PC-3 (cell line): Measurements from ENCODE around the gene ATP2A1. TPM values are rescaled to one million over a fixed set of nuclear protein-coding genes. Genes with fewer than 3 reads are reported as not detected.

Experiments used
- ATAC-seq: fragments of 200-7000 bp; cut with Tn5 transposase; 2 replicates; pipeline ENCODE4 v1.9.1; 2020; ENCODE audit warnings: mild to moderate bottlenecking, moderate library complexity
- BruUV-seq: library from RNA; stranded (reverse); fragments of 400-500 nt; replicated peaks from 2 replicates; lab custom pipeline; 2021; lab: Mats Ljungman, UMichigan
- CTCF ChIA-PET: fragments of 300-600 bp; sonication (Branson Sonifier 250); formaldehyde crosslinking; loops from one replicate; lab custom pipeline; 2022; ENCODE audit warnings: antibody characterized with exemption; lab: Charles Lee
- POLR2A ChIA-PET: fragments of 300-600 bp; sonication (Branson Sonifier 250); formaldehyde crosslinking; loops from one replicate; lab custom pipeline; 2022; ENCODE audit warnings: antibody characterized with exemption; ENCODE audit not compliant: unreplicated experiment; lab: Charles Lee
- DNase-seq: peaks from one replicate; pipeline ENCODE4 v3.0.0-alpha.2; 2015
- H2AFZ ChIP-seq: fragments of 300-600 bp; sonication (generic); 2 replicates; pipeline ENCODE4 v1.6.0; 2016; ENCODE audit warnings: antibody characterized with exemption, low read length
- H3F3A ChIP-seq: fragments of 300-600 bp; sonication (generic); one replicate; pipeline ENCODE4 v1.6.0; 2017; ENCODE audit warnings: antibody characterized with exemption, low read length, control low read depth, mild to moderate bottlenecking; ENCODE audit not compliant: unreplicated experiment
- H3K27ac ChIP-seq: fragments of 300-600 bp; sonication (generic); 2 replicates; pipeline ENCODE4 v1.5.1; 2016; ENCODE audit warnings: mild to moderate bottlenecking, low read length
- H3K27me3 ChIP-seq: fragments of 300-600 bp; sonication (generic); 2 replicates; pipeline ENCODE4 v1.6.1; 2016; ENCODE audit warnings: low read length, mixed read lengths
- H3K36me3 ChIP-seq: fragments of 300-600 bp; sonication (generic); 2 replicates; pipeline ENCODE4 v1.6.1; 2016; ENCODE audit warnings: low read depth, mixed run types, low read length, mixed read lengths
- H3K4me1 ChIP-seq: fragments of 300-600 bp; sonication (generic); 2 replicates; pipeline ENCODE4 v1.5.1; 2016; ENCODE audit warnings: low read length; ENCODE audit not compliant: insufficient read depth
- H3K4me2 ChIP-seq: fragments of 300-600 bp; sonication (generic); 2 replicates; pipeline ENCODE4 v1.6.0; 2016; ENCODE audit warnings: low read length
- H3K4me3 ChIP-seq: fragments of 300-600 bp; sonication (generic); 2 replicates; pipeline ENCODE4 v1.5.1; 2016; ENCODE audit warnings: mild to moderate bottlenecking, low read length, mixed read lengths
- H3K79me2 ChIP-seq: fragments of 300-600 bp; sonication (generic); 2 replicates; pipeline ENCODE4 v1.6.1; 2017; ENCODE audit warnings: low read length, mixed read lengths
- H3K9ac ChIP-seq: fragments of 300-600 bp; sonication (generic); 2 replicates; pipeline ENCODE4 v1.6.0; 2016; ENCODE audit warnings: mild to moderate bottlenecking, low read length
- H3K9me2 ChIP-seq: fragments of 300-600 bp; sonication (generic); replicated peaks from 2 replicates; pipeline ENCODE4 v1.6.1; 2016; ENCODE audit warnings: mixed run types, low read length, mixed read lengths
- H3K9me3 ChIP-seq: fragments of 300-600 bp; sonication (generic); 2 replicates; pipeline ENCODE4 v1.6.1; 2016; ENCODE audit warnings: low read length, mixed read lengths
- H4K20me1 ChIP-seq: fragments of 300-600 bp; sonication (generic); 2 replicates; pipeline ENCODE4 v1.6.1; 2016; ENCODE audit warnings: low read length, mixed read lengths
- CTCF ChIP-seq: fragments of 300-600 bp; sonication (generic); conservative IDR thresholded peaks from 2 replicates; pipeline ENCODE4 v1.5.1; 2017; ENCODE audit warnings: antibody characterized with exemption, low read depth, mild to moderate bottlenecking, low read length
- EZH2 ChIP-seq: fragments of 300-600 bp; sonication (generic); IDR thresholded peaks from one replicate; pipeline ENCODE4 v1.6.1; 2017; ENCODE audit warnings: antibody characterized with exemption, mild to moderate bottlenecking, low read length; ENCODE audit not compliant: unreplicated experiment
- EZH2phosphoT487 ChIP-seq: fragments of 300-600 bp; sonication (generic); IDR thresholded peaks from 2 replicates; pipeline ENCODE4 v1.6.1; 2018; ENCODE audit warnings: mild to moderate bottlenecking, antibody characterized with exemption, low read length, borderline replicate concordance
- intact Hi-C: fragments of 100-400 bp; cut with micrococcal nuclease; formaldehyde crosslinking; loops from 2 replicates; pipeline ENCODE4 v1.9.0; 2023
- total RNA-seq: library from RNA; depleted of rRNA; stranded (reverse); fragments of >200 nt; gene quantifications from 2 replicates; pipeline ENCODE4 v1.2.3, GENCODE V29; 2014

Gene ATP2A1
- total RNA-seq, 1 experiment from 2014 or later, result 0.87 TPM

- CTCF ChIA-PET, result no interaction called here
- DNase-seq (no peak), ATAC-seq (no peak; the same call in 1 of the 2 replicates)
- H3K9ac ChIP-seq, result peak overlapping the region; percentile 94
- H2AFZ ChIP-seq, result peak overlapping the region; percentile 94
- no peaks in the 10 kb centered on the region for H3K27me3 ChIP-seq
- peaks cover 14% of the 10 kb centered on the region for H3K4me1 ChIP-seq
- TF ChIP-seq CTCF (no peak), EZH2 (no peak), EZH2phosphoT487 (no peak)
- peak overlapping the region; percentile 88 for H3K4me2 ChIP-seq
- intact Hi-C loops, result loop anchor here (1.0 kb wide), 1 partner anchor 18 kb away; the partner anchor contains the start of gene TUFM
- no peaks in the 10 kb centered on the region for H3F3A ChIP-seq
- H3K36me3 ChIP-seq, result 0 out of 2 replicates have a peak, but pooled peaks cover 5% of the 10 kb centered on the region
- peak overlapping the region; percentile 84 for H3K27ac ChIP-seq
- no TSS peak for BruUV-seq
- POLR2A ChIA-PET, result interaction anchor here (0.6 to 0.7 kb wide), 2 partner anchors 52 to 1694 kb away, joined by 5 to 7 read pairs; no protein-coding TSS in a partner anchor
- H3K9me2 ChIP-seq, result no peaks in the 10 kb centered on the region
- no peaks in the 10 kb centered on the region for H4K20me1 ChIP-seq
- H3K9me3 ChIP-seq, result no peaks in the 10 kb centered on the region
- peak overlapping the region; percentile 90 for H3K4me3 ChIP-seq
- peaks cover 40% of the 10 kb centered on the region for H3K79me2 ChIP-seq
Observed at GRCh38 chr16:28863929-28864793, 14.1 kb upstream of the ATP2A1 start.

- POLR2A ChIA-PET, result no interaction called here
- H3K79me2 ChIP-seq, result peaks cover 40% of the 10 kb centered on the region
Observed at GRCh38 chr16:28865001-28865688, 13.1 kb upstream of the ATP2A1 start.

More at GRCh38 chr16:28865001-28865688, 13.1 kb upstream of the ATP2A1 start:
- H3K9ac ChIP-seq, result no peak overlapping the region
- no TSS peak for BruUV-seq
- TF ChIP-seq CTCF (no peak), EZH2 (no peak), EZH2phosphoT487 (no peak)
- DNase-seq (no peak), ATAC-seq (no peak)
- CTCF ChIA-PET, result no interaction called here
- H3F3A ChIP-seq, result no peaks in the 10 kb centered on the region
- no peaks in the 10 kb centered on the region for H4K20me1 ChIP-seq
- H3K4me1 ChIP-seq, result peaks cover 14% of the 10 kb centered on the region
- H3K27ac ChIP-seq, result no peak overlapping the region
- H3K36me3 ChIP-seq, result peaks cover 15% of the 10 kb centered on the region; the same call in 1 of the 2 replicates
- H3K9me2 ChIP-seq, result no peaks in the 10 kb centered on the region
- H3K4me3 ChIP-seq, result peak overlapping the region; percentile 90; the same call in 1 of the 2 replicates
- H3K27me3 ChIP-seq, result no peaks in the 10 kb centered on the region
- intact Hi-C loops, result no loop called here
- peak overlapping the region; percentile 88 for H3K4me2 ChIP-seq
- no peak overlapping the region for H2AFZ ChIP-seq
- H3K9me3 ChIP-seq, result no peaks in the 10 kb centered on the region
